Type B pancreatic cell (in vitro differentiated cells): Measurements from ENCODE around the gene ARFRP1. TPM values are rescaled to one million over a fixed set of nuclear protein-coding genes. Genes with fewer than 3 reads are reported as not detected.

ENCODE experiments used
- DNase-seq: peaks from one replicate; pipeline ENCODE4 v3.0.0; 2021; ENCODE audit warnings: mixed read lengths; ENCODE audit not compliant: unreplicated experiment; ENCODE audit errors: extremely low spot score
- H3K27ac Mint-ChIP-seq: 2 replicates; pipeline ENCODE4 v1.8.0; 2021; ENCODE audit warnings: mild to moderate bottlenecking, mixed read lengths
- H3K27me3 Mint-ChIP-seq: 2 replicates; pipeline ENCODE4 v1.8.0; 2021; ENCODE audit warnings: mixed read lengths
- H3K36me3 Mint-ChIP-seq: 2 replicates; pipeline ENCODE4 v1.8.0; 2021; ENCODE audit warnings: mixed read lengths
- H3K4me1 Mint-ChIP-seq: one replicate; pipeline ENCODE4 v1.8.0; 2021; ENCODE audit warnings: mixed read lengths; ENCODE audit not compliant: unreplicated experiment
- H3K4me3 Mint-ChIP-seq: 2 replicates; pipeline ENCODE4 v1.8.0; 2021; ENCODE audit warnings: mild to moderate bottlenecking, mixed read lengths
- H3K9me3 Mint-ChIP-seq: 2 replicates; pipeline ENCODE4 v1.8.0; 2021; ENCODE audit warnings: mixed read lengths
- total RNA-seq: library from RNA; stranded (reverse); gene quantifications from 2 replicates; pipeline ENCODE4 v1.2.1, GENCODE V29; 2021; ENCODE audit warnings: low replicate concordance
- TF ChIP-seq, protein P1 (sequence below): fragments of 200-600 bp; sonication (generic); conservative IDR thresholded peaks from 2 replicates; pipeline ENCODE4 v1.5.0; 2021; ENCODE audit warnings: antibody characterized with exemption, mild to moderate bottlenecking

The ARFRP1 gene
- total RNA-seq, 1 donor from 2014 or later, result 45.0 TPM

DNA sequence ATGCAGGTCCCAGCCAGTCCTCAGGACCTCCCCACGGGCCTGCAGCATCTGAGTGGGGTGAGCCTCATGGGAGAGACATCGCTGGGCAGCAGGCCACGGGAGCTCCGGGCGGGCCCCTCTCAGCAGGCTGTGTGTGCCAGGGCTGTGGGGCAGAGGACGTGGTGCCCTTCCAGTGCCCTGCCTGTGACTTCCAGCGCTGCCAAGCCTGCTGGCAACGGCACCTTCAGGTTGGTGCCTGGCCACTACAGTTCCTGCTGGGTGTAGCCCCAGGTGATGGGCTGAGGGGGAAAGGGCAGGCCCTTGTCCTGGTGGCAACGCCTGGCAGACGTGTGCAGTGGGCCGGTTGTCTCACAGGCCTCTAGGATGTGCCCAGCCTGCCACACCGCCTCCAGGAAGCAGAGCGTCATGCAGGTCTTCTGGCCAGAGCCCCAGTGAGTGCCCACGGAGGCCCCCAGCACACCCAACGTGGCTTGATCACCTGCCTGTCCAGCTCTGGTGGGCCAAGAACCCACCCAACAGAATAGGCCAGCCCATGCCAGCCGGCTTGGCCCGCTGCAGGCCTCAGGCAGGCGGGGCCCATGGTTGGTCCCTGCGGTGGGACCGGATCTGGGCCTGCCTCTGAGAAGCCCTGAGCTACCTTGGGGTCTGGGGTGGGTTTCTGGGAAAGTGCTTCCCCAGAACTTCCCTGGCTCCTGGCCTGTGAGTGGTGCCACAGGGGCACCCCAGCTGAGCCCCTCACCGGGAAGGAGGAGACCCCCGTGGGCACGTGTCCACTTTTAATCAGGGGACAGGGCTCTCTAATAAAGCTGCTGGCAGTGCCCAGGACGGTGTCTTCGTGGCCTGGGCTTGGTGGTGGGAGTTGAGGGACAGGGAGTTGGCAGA is 12.1 kb downstream of the ARFRP1 start:
- H3K4me1 Mint-ChIP-seq, result no peaks in the 10 kb centered on the region
- H3K27ac Mint-ChIP-seq, result peak overlapping the region; percentile 51
- no peak overlapping the region for H3K4me3 Mint-ChIP-seq
- H3K27me3 Mint-ChIP-seq, result no peaks in the 10 kb centered on the region
- H3K9me3 Mint-ChIP-seq, result no peaks in the 10 kb centered on the region
- TF ChIP-seq, protein P1, sequence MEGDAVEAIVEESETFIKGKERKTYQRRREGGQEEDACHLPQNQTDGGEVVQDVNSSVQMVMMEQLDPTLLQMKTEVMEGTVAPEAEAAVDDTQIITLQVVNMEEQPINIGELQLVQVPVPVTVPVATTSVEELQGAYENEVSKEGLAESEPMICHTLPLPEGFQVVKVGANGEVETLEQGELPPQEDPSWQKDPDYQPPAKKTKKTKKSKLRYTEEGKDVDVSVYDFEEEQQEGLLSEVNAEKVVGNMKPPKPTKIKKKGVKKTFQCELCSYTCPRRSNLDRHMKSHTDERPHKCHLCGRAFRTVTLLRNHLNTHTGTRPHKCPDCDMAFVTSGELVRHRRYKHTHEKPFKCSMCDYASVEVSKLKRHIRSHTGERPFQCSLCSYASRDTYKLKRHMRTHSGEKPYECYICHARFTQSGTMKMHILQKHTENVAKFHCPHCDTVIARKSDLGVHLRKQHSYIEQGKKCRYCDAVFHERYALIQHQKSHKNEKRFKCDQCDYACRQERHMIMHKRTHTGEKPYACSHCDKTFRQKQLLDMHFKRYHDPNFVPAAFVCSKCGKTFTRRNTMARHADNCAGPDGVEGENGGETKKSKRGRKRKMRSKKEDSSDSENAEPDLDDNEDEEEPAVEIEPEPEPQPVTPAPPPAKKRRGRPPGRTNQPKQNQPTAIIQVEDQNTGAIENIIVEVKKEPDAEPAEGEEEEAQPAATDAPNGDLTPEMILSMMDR, result no peak
- H3K36me3 Mint-ChIP-seq, result no peaks in the 10 kb centered on the region
- DNase-seq, result no peak

DNA sequence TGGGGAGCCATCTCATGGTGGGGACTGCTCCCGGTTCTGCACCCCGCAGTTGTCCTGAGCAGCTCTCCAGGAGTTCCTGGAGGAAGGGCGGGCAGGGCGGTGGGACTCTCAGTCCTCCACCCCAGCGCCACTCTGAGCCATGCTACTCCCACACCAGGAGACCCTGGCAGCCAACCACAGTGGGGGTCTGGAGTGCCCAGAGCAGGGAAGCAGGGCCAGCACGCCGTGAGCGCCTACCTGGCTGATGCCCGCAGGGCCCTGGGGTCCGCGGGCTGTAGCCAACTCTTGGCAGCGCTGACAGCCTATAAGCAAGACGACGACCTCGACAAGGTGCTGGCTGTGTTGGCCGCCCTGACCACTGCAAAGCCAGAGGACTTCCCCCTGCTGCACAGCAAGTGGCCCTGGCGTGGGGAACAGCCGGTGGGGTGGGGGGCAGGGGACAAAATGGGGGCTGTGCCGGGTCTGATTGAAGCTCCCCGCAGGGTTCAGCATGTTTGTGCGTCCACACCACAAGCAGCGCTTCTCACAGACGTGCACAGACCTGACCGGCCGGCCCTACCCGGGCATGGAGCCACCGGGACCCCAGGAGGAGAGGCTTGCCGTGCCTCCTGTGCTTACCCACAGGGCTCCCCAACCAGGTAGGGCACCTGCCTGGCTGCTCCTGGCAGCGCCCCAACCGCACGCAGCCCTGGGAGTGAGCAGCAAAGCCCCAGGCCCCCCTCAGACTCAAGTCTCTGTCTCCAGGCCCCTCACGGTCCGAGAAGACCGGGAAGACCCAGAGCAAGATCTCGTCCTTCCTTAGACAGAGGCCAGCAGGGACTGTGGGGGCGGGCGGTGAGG is 13.0 kb downstream of the ARFRP1 start:
- no peak for DNase-seq
- H3K4me3 Mint-ChIP-seq, result no peak overlapping the region
- no peaks in the 10 kb centered on the region for H3K36me3 Mint-ChIP-seq
- H3K4me1 Mint-ChIP-seq, result no peaks in the 10 kb centered on the region
- TF ChIP-seq, protein P1, result no peak
- H3K27me3 Mint-ChIP-seq, result no peaks in the 10 kb centered on the region
- H3K9me3 Mint-ChIP-seq, result no peaks in the 10 kb centered on the region
- H3K27ac Mint-ChIP-seq, result no peak overlapping the region

DNA sequence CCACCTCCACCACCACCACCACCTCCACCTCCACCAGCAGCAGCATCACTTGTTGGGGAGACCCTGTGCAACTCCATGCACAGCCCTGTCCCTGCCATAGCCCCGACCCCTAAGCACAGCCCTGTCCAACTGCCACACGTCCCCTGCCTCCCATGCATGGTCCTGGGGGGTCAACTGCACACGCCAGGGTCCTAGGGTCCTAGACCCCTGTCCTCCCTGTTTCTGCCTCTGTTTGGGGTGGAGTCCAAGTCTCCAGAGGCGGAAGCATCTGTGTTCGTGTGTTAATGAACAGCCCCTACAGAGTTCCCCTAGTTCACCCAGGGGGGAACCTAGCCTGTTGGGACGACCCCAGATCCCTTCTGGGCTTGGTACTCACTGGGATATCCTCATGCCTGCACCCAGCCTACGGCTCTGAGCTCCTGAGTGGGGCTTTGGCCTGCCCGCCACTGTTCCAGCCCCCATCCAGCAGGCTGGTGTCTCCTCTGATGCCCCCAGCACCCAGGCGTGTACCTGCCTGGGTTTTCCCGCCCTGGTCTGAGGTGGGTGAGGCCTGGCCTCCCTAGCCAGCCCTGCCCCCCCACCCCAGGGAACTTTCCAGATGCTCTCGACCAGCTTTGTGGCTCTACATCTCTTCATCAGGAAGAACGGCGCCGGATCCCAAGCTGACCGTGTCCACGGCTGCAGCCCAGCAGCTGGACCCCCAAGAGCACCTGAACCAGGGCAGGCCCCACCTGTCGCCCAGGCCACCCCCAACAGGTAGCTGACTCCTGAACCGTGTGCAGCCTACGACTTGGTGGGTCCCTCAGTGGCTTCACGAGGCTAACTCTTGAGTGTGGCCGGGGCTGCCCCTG is 13.8 kb downstream of the ARFRP1 start:
- no peaks in the 10 kb centered on the region for H3K27me3 Mint-ChIP-seq
- no peak overlapping the region for H3K4me3 Mint-ChIP-seq
- TF ChIP-seq, protein P1, result no peak
- H3K36me3 Mint-ChIP-seq, result no peaks in the 10 kb centered on the region
- DNase-seq, result no peak
- H3K9me3 Mint-ChIP-seq, result no peaks in the 10 kb centered on the region
- H3K4me1 Mint-ChIP-seq, result no peaks in the 10 kb centered on the region
- H3K27ac Mint-ChIP-seq, result no peak overlapping the region

DNA sequence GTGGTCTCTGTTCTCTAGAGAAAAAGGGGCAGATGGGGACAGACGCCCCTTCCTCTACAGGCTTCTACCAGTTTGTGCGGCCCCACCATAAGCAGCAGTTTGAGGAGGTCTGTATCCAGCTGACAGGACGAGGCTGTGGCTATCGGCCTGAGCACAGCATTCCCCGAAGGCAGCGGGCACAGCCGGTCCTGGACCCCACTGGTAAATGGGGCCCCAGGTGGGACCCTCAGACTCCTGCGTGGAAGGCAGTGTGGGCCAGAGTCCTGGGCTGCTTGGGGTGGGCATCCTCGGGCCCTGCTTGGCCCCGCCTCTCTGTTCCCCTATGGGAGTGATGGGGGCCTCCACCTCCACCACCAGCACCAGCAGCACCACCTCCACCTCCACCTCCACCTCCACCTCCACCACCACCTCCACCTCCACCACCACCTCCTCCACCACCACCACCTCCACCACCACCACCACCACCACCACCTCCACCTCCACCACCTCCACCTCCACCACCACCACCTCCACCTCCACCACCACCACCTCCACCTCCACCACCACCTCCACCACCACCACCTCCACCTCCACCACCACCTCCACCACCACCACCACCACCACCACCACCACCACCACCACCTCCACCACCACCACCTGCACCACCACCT is 14.6 kb downstream of the ARFRP1 start:
- H3K36me3 Mint-ChIP-seq, result no peaks in the 10 kb centered on the region
- no peaks in the 10 kb centered on the region for H3K9me3 Mint-ChIP-seq
- TF ChIP-seq, protein P1, result no peak
- H3K27ac Mint-ChIP-seq, result no peak overlapping the region
- H3K27me3 Mint-ChIP-seq, result no peaks in the 10 kb centered on the region
- DNase-seq, result no peak
- H3K4me3 Mint-ChIP-seq, result no peak overlapping the region
- H3K4me1 Mint-ChIP-seq, result no peaks in the 10 kb centered on the region
